ENCODE results near the gene LRMDA.

LRMDA gene

DNA sequence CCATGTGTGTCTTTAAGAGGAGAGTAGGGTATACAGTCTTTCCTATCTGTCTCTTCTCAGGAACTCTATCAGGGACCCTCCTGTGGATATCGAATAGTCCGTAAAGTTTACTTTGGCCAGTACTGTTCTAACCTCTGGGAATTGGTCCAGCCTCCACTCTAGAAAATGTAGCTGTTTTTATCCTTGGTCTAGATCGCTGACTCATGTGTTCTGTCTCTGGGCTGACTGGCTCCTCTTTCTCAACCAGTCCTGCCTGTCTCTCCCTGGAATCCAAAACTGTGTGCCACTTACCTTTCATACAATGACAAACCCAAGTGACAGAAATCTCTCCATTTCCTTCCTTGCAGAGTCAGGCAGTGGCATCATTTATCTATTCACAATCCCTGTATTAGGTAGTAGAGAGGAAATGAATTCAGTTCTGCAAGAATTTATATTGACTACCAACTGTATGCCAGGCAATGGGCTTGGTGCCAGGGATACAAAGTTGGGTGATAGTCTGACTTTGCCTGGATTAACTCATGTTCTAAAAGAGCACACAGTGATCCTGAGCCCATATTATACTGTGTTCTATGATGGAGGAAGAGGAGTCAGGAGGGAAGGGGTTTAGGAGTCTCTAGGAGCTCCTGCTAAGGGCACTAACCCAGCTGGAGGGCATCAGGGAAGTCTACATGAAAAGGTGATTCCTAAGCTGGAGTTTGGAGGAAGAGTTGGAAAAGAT, 232.7 kb downstream of the LRMDA start:
- Histone ChIP-seq H3K9ac (ENCODE audit: low read depth, low read length) (no peak overlapping the region), H3K9me3 (ENCODE audit: insufficient read depth, low read length, severe bottlenecking) (no peaks in the 10 kb centered on the region), H2AFZ (ENCODE audit: low read depth, low read length) (no peak overlapping the region), H3K36me3 (ENCODE audit: insufficient read depth, low read length) (no peaks in the 10 kb centered on the region), H3K4me2 (ENCODE audit: insufficient read depth, low read length) (no peak overlapping the region), H3K4me3 (ENCODE audit: low read depth in 1 of 2, low read length in 2 of 2) (no peak overlapping the region), H3K27ac (ENCODE audit: low read length) (no peak overlapping the region), H3K79me2 (ENCODE audit: insufficient read depth, low read length) (no peaks in the 10 kb centered on the region), H3K4me1 (ENCODE audit: insufficient read depth, low read length) (no peaks in the 10 kb centered on the region), H4K20me1 (ENCODE audit: insufficient read depth, low read length) (no peaks in the 10 kb centered on the region), H3K27me3 (ENCODE audit: insufficient read depth, low read length, poor library complexity) (peaks cover 17% of the 10 kb centered on the region)
- DNase-seq: no peak
- ATAC-seq (ENCODE audit: insufficient read depth, low read depth): no peak
- TF ChIP-seq, protein P1, sequence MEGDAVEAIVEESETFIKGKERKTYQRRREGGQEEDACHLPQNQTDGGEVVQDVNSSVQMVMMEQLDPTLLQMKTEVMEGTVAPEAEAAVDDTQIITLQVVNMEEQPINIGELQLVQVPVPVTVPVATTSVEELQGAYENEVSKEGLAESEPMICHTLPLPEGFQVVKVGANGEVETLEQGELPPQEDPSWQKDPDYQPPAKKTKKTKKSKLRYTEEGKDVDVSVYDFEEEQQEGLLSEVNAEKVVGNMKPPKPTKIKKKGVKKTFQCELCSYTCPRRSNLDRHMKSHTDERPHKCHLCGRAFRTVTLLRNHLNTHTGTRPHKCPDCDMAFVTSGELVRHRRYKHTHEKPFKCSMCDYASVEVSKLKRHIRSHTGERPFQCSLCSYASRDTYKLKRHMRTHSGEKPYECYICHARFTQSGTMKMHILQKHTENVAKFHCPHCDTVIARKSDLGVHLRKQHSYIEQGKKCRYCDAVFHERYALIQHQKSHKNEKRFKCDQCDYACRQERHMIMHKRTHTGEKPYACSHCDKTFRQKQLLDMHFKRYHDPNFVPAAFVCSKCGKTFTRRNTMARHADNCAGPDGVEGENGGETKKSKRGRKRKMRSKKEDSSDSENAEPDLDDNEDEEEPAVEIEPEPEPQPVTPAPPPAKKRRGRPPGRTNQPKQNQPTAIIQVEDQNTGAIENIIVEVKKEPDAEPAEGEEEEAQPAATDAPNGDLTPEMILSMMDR (IDR thresholded peaks at IDR 0.05; ENCODE audit: borderline replicate concordance, extremely low read depth, low read length, poor library complexity, severe bottlenecking): no peak
- no peak for TF ChIP-seq EZH2 (IDR thresholded peaks at IDR 0.05; ENCODE audit: borderline replicate concordance, low read depth, low read length, severe bottlenecking)

GRCh38 chr10:75664968-75665367, 233.5 kb downstream of the LRMDA start:
- H3K9me3 ChIP-seq (ENCODE audit: insufficient read depth, low read length, severe bottlenecking): no peaks in the 10 kb centered on the region
- no peaks in the 10 kb centered on the region for H3K4me1 ChIP-seq (ENCODE audit: insufficient read depth, low read length)
- no peak overlapping the region for H2AFZ ChIP-seq (ENCODE audit: low read depth, low read length)
- DNase-seq: no peak
- no peaks in the 10 kb centered on the region for H3K36me3 ChIP-seq (ENCODE audit: insufficient read depth, low read length)
- H3K27me3 ChIP-seq (ENCODE audit: insufficient read depth, low read length, poor library complexity): peaks cover 13% of the 10 kb centered on the region
- no peak overlapping the region for H3K27ac ChIP-seq (ENCODE audit: low read length)
- no peak overlapping the region for H3K4me2 ChIP-seq (ENCODE audit: insufficient read depth, low read length)
- H4K20me1 ChIP-seq (ENCODE audit: insufficient read depth, low read length): no peaks in the 10 kb centered on the region
- TF ChIP-seq EZH2 (IDR thresholded peaks at IDR 0.05; ENCODE audit: borderline replicate concordance, low read depth, low read length, severe bottlenecking): no peak
- TF ChIP-seq, protein P1 (IDR thresholded peaks at IDR 0.05; ENCODE audit: borderline replicate concordance, extremely low read depth, low read length, poor library complexity, severe bottlenecking): no peak
- no peaks in the 10 kb centered on the region for H3K79me2 ChIP-seq (ENCODE audit: insufficient read depth, low read length)
- no peak for ATAC-seq (ENCODE audit: insufficient read depth, low read depth)
- H3K9ac ChIP-seq (ENCODE audit: low read depth, low read length): no peak overlapping the region
- H3K4me3 ChIP-seq (ENCODE audit: low read depth in 1 of 2, low read length in 2 of 2): no peak overlapping the region

DNA sequence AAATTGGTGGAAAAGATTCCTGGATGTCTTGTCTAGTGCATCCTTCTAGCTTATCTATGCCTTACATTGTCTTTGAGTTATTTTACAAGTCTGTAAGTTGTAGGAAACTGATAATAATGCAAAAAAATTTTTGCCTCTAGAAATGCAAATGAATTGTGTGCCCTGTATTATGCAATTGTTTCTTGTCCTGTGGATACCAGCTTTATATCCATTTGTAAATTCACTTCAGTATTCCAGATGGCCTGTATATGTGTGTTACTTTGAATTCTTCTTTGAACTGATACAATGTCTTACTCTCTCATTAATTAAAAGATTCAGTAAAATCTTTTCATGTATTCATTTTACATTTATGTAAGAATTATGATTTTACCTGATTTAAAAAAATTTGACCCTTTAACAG, 234.3 kb downstream of the LRMDA start:
- Histone ChIP-seq H2AFZ (ENCODE audit: low read depth, low read length) (no peak overlapping the region), H3K9ac (ENCODE audit: low read depth, low read length) (no peak overlapping the region), H3K4me3 (ENCODE audit: low read depth in 1 of 2, low read length in 2 of 2) (no peak overlapping the region), H3K27ac (ENCODE audit: low read length) (no peak overlapping the region), H3K4me2 (ENCODE audit: insufficient read depth, low read length) (no peak overlapping the region), H3K27me3 (ENCODE audit: insufficient read depth, low read length, poor library complexity) (peaks cover 13% of the 10 kb centered on the region), H4K20me1 (ENCODE audit: insufficient read depth, low read length) (no peaks in the 10 kb centered on the region), H3K9me3 (ENCODE audit: insufficient read depth, low read length, severe bottlenecking) (no peaks in the 10 kb centered on the region), H3K79me2 (ENCODE audit: insufficient read depth, low read length) (no peaks in the 10 kb centered on the region), H3K4me1 (ENCODE audit: insufficient read depth, low read length) (no peaks in the 10 kb centered on the region), H3K36me3 (ENCODE audit: insufficient read depth, low read length) (no peaks in the 10 kb centered on the region)
- ATAC-seq (ENCODE audit: insufficient read depth, low read depth): no peak
- no peak for TF ChIP-seq EZH2 (IDR thresholded peaks at IDR 0.05; ENCODE audit: borderline replicate concordance, low read depth, low read length, severe bottlenecking)
- TF ChIP-seq, protein P1 (IDR thresholded peaks at IDR 0.05; ENCODE audit: borderline replicate concordance, extremely low read depth, low read length, poor library complexity, severe bottlenecking): no peak
- no peak for DNase-seq

Measured in DND-41 (cell line).